Hematopoietic multipotent progenitor cell treated with erythropoietin and hydrocortisone succinate and interleukin-3 and kit ligand, for 8 days (in vitro differentiated cells): ENCODE measurements around the gene IQUB.
"Not testable (repeated sequence)": the region's sequence is repeated elsewhere in the genome, so short reads cannot be mapped to it uniquely, and the experiment has no call there.

Source experiments
- DNase-seq: peaks from one replicate; pipeline ENCODE4 v3.0.0-alpha.2; 2015

Gene IQUB

GRCh38 chr7:123534383-123535260, at the start of gene IQUB:
Gene IQUB (minus strand): TSS chr7:123534595. CDS start chr7:123512340, 22,255 bp downstream.
- DNase-seq: peak; percentile 96

- DNase-seq: no peak
These were observed 49.4 kb upstream of the IQUB start for GRCh38 chr7:123583821-123584220.

- no peak for DNase-seq
These were observed 46.7 kb upstream of the IQUB start for GRCh38 chr7:123581162-123581459.

GRCh38 chr7:123580406-123581161, 46.2 kb upstream of the IQUB start:
- DNase-seq: peak; percentile 36

- DNase-seq: no peak
These were observed 45.0 kb upstream of the IQUB start for GRCh38 chr7:123579416-123579815.

GRCh38 chr7:123573896-123574467, 39.6 kb upstream of the IQUB start:
- DNase-seq: no peak

- no peak for DNase-seq
These were observed 38.9 kb upstream of the IQUB start for GRCh38 chr7:123573341-123573740.

GRCh38 chr7:123571684-123572083, 37.3 kb upstream of the IQUB start:
- no peak for DNase-seq

GRCh38 chr7:123571187-123571586, 36.8 kb upstream of the IQUB start:
- DNase-seq: no peak

- DNase-seq: peak; percentile 16
These were observed 36.2 kb upstream of the IQUB start for GRCh38 chr7:123570390-123571182.

- DNase-seq: no peak
These were observed 35.1 kb upstream of the IQUB start for GRCh38 chr7:123569352-123570010.

- DNase-seq: no peak
These were observed 27.7 kb upstream of the IQUB start for GRCh38 chr7:123562121-123562520.

GRCh38 chr7:123558289-123558874, 24.0 kb upstream of the IQUB start:
- DNase-seq: no peak

GRCh38 chr7:123557398-123558288, 23.2 kb upstream of the IQUB start, which contains the start of gene NDUFA5:
Gene NDUFA5 (minus strand): TSS chr7:123557818. CDS start chr7:123557795, 23 bp downstream.
- DNase-seq: peak; percentile 99

GRCh38 chr7:123557016-123557397, 22.6 kb upstream of the IQUB start:
- DNase-seq: peak; percentile 21

- no peak for DNase-seq
These were observed 21.1 kb upstream of the IQUB start for GRCh38 chr7:123555484-123555883.

- DNase-seq: no peak
These were observed 18.8 kb upstream of the IQUB start for GRCh38 chr7:123553159-123553558.

- DNase-seq: peak; percentile 85
These were observed 18.2 kb upstream of the IQUB start for GRCh38 chr7:123552641-123553040.

- DNase-seq: not testable (repeated sequence)
These were observed 17.7 kb upstream of the IQUB start for GRCh38 chr7:123552134-123552533.

- DNase-seq: no peak
These were observed 14.0 kb upstream of the IQUB start for GRCh38 chr7:123548406-123548805.

- no peak for DNase-seq
These were observed 5.5 kb upstream of the IQUB start for GRCh38 chr7:123539871-123540270.
